ENCODE data around the gene EYS.
"Not testable (repeated sequence)": the region's sequence is repeated elsewhere in the genome, so short reads cannot be mapped to it uniquely, and the experiment has no call there.

EYS gene

GRCh38 chr6:64084185-64084663, 1622.8 kb downstream of the EYS start:
- DNase-seq, result no peak

- DNase-seq, result no peak
Observed at GRCh38 chr6:64083261-64083660, 1623.8 kb downstream of the EYS start.

GRCh38 chr6:64081453-64081852, 1625.6 kb downstream of the EYS start:
- no peak for DNase-seq

DNA sequence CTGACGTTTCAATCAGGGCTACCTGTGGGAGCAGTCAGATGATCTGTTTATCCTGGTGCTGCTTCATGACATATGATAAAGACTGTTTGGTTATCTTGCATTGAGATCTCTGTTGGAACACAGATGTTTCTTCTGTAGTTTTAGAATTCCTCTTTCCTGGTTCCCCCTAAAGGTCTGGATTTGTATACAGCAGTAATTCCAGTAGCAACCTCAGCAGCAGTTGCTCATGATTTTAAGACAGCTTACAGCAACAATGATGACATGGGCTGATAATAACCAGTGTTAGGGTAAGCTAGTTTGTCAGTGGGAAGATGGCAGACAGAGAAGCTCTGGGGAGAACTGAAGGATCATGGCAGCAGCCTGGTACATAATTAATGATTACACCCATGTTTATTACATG, 1632.0 kb downstream of the EYS start:
- no peak for DNase-seq

- no peak for DNase-seq
Observed at GRCh38 chr6:64072686-64073085, 1634.3 kb downstream of the EYS start.

DNA sequence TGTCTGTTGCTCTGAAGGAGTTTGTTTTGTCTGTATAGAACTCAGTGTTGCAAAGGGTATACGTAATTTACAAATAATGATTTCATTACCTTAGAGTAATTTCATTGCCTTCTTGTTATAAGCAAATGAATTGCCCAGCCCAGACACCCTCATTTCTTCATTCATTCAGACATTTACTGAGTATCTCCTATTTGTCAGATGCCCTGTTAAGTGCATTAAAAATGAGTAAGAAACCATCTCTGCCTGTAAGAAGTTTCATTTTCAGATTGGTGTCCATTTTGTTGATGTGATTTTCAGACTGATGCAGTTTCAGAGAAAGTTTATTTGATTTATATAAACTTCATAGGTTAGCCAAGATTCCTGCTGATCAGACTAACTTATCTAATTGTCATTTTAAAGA, 1642.1 kb downstream of the EYS start:
- no peak for DNase-seq

DNA sequence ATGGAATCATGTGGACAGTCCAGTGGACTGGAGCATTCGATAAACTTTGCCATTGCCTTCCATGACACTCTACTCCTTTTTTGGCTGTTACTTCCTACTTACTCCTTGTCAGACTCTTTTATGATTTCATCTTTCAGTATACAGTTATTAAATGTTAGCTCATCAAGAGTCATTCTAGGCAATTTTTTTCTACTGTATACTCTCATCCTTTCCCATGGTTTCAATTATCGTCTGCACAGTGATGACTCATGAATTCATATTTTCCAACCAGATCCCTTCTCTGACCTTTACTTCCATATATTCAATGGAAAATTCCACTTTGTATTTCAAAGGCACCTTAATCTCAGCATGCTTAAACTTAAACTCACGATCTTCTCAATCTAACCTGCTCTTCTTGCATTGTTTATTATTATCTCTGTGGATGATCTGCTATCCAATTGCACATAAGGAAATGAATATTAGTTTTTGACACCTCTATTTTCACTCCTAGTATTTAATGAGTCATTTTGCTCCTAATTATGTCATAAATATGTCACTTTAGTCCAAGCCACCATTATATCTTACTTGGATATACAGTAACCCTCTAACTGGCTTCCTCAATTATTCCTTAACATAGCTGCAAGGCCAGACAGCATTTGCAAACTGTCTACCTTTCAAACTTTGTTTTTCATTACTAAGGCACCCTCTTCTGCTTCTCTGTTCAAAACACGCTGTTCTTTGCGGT, 1643.9 kb downstream of the EYS start:
- DNase-seq, result no peak

DNA sequence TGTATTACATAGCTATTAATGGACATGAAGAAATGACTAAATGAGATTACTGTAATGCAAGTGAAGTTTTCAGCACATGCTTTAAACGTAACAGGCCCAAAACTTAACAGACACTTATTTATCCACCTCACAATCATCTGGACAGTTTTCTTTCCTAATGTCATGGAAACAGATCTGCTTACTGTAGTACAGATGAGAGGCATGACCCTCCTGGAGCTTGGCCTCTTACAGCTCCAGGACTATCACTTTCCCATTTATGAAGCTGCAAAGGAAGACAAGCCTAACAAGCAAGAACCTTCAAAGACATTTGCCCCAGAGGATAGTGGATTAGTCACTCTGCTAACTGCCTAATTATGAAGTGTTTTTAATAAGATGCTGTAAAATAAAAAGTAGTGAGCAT, 1652.2 kb downstream of the EYS start:
- DNase-seq, result no peak

- DNase-seq, result no peak
Observed at GRCh38 chr6:64050590-64050989, 1656.4 kb downstream of the EYS start.

DNA sequence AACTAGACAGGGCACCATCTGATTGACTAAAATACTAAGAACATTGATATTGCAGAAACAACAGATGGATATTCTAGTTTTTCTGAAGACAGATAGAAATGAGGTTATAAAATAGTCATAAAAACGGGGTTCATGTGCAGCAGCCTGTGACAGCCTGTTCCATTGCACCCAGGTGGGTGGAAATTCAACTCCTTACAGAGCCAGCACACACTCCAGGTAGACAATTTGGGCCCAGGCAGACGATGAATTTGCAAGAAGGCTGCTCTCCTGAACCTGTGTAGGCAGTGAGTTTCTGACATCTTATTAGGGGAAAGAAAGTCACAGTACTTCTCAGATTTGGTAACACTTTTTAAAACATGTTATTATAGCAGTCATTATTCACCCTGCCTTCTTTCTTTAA, 1657.3 kb downstream of the EYS start:
- DNase-seq, result no peak

DNA sequence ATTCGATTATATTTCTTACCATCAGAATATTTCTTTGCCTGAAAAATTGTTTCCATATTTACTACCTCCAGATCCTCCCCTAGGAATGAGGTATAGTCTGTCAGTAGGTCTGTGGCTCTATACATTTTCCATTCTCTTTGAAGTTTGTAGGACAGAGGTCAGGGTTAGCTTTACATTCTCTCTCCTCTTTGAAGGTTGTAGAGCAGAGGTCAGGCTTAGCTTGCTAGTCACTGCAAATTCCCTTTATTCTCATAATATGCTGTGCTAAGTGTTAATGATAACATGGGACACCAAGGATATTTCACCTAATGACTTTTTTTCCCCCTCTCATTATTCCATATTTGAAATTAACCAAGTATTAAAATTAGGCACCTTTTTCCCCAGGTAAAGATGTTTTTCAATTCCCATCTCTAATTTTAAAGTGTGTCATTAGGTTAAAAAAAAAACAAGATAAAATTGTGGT, 1660.2 kb downstream of the EYS start:
- no peak for DNase-seq

DNA sequence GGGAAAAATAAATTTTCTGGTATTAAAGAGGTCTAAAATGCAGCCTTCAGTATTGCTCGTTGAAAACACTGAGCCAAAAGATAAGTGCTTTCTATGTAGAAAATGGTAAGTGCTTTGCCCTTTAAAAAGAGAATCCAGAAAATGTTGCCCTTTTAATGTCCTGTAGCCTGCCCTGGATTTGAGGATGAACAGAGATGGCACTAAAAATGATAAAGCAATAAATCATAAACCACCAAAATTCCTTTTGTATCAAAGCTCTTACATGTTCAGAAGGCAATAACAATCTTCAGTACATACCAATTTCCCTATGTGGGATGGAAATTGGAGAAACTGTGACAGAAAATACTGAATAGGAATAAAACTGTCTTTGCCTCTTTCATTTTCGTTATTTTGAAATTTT, 1665.7 kb downstream of the EYS start:
- DNase-seq, result no peak

DNA sequence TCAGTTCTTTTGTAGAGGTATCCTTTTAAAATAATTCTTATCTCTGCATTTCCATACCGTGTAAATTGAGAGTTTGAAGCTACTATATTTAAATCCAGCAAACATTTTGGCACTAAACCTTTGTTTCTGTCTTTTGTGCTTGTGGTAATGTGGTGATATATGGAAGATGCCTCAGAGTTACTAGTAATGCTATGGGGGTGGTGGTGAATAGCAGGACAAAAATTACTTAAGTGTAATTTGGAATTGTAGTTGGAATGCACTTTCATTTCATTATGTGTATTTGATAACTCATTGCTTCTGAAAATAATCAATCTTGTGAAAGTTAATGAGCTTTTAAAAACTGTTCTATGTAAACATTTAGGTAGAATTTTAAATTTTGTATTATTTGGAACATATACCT, 1666.9 kb downstream of the EYS start:
- DNase-seq, result no peak

GRCh38 chr6:64037427-64037826, 1669.6 kb downstream of the EYS start:
- no peak for DNase-seq

GRCh38 chr6:64034910-64035655, 1671.9 kb downstream of the EYS start:
- no peak for DNase-seq

DNA sequence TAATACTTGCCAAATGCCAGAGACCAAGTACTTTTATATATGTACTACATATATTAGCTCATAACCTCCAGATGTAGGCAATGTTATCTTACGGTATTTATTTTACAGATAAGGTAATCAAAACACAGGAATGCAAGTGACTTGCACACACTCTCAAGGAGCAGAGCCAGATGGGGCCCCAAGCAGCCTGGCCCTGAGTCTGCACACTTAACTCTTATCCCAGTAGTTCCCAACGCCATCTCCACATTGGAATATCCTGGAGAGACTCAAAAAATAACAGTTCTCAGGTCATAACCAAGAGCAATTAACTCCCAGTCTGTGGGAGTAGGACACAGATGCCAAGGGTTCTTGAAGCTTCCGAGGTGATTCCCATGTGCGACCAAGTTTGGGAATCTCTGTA, 1672.7 kb downstream of the EYS start:
- DNase-seq, result no peak

- not testable (repeated sequence) for DNase-seq
Observed at GRCh38 chr6:64030950-64031618, 1675.9 kb downstream of the EYS start.

GRCh38 chr6:64023693-64024092, 1683.3 kb downstream of the EYS start:
- DNase-seq, result no peak

- DNase-seq, result no peak
Observed at GRCh38 chr6:64014595-64014994, 1692.4 kb downstream of the EYS start.

DNA sequence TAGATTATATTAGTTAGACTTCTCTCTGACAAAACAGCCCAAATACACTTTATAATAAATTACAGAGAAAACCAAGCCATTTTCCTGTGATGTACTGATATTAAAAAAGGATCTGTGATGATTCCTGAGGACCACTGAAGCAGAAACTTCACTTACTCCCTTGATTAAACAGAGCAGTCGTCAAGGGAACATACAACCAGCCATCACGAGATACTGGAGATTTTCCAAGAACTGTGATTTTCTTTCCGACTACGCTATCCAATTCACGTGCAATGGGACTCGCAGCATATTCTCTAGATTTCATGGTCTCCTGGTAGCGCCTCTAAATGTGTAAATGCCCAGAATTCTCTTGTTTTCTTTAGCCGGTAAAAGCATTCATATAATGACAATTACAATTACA, 1694.0 kb downstream of the EYS start:
- DNase-seq, result no peak

DNA sequence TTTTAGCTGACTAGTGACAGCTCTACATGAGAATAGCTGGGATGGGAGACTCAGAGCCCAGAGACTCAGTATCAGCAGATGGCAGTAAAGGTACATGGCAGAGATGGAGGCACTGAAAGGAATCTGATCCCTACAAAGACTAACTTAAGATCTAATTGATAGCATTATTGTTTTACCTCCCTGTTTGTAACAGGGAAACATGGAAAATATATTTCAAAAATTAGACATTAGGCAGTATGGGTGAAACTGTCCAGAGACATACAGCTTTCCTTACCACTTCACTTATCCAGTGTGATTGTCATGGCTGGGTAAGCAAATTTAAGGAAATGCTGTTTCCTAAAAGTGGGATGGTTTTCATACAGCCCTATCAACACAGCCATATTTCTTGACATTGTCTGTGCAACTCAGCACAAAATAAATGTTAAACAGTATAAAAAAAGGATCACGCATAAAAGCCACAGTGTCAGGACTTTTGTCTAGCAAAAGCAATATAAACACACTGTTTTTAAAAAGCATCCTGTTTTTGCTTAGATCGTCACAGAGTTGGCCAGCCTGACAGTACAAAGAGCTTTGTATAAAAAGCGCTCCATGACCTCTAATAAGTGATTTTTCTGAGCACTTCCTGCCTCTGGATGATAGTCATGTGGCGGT, 1694.5 kb downstream of the EYS start:
- DNase-seq, result no peak

DNA sequence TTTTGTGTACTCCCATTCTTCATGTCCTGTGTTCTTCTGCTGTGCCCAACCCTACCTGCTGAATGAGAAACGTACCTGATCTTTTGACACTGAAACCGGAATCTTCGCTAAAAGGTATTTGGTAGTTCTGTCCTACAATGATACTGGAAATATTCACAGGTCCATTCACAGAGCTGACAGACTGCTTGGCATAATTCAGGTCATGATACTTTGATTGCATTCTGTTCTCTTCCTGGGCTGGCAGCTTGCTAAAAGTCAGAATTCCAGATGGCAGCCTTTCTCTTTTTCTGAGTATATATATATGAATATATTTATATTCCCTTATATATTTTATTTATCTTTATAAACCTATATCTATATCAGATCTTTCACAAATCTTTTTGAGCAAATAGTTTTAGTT, 1696.4 kb downstream of the EYS start:
- no peak for DNase-seq

- no peak for DNase-seq
Observed at GRCh38 chr6:64010010-64010409, 1697.0 kb downstream of the EYS start.
